ENCODE data around the gene CARS1.

- no peak for TF ChIP-seq SMC3 (IDR thresholded peaks at IDR 0.05; ENCODE audit: low read depth, low read length)
- TF ChIP-seq CTCF (conservative IDR thresholded peaks at IDR 0.05; ENCODE audit: low read depth, low read length) = no peak
- no peak for TF ChIP-seq POLR2A (IDR thresholded peaks at IDR 0.05; ENCODE audit: low read depth, low read length)
- TF ChIP-seq CEBPB (IDR thresholded peaks at IDR 0.05; ENCODE audit: low read depth, low read length) = no peak
- TF ChIP-seq RAD21 (IDR thresholded peaks at IDR 0.05; ENCODE audit: low read length) = no peak
- TF ChIP-seq RFX5 (IDR thresholded peaks at IDR 0.05; ENCODE audit: low read depth, low read length) = no peak
- TF ChIP-seq MAZ (IDR thresholded peaks at IDR 0.05; ENCODE audit: borderline replicate concordance, low read depth, low read length) = no peak
- no peak for TF ChIP-seq ELK1 (IDR thresholded peaks at IDR 0.05; ENCODE audit: borderline replicate concordance, low read depth, low read length)
- TF ChIP-seq NFE2L2 (IDR thresholded peaks at IDR 0.05; ENCODE audit: low read depth, low read length) = no peak
- TF ChIP-seq BHLHE40 (IDR thresholded peaks at IDR 0.05; ENCODE audit: low read depth, low read length) = no peak
- no peak for TF ChIP-seq MXI1 (IDR thresholded peaks at IDR 0.05; ENCODE audit: borderline replicate concordance, low read depth, low read length)
Measured at GRCh38 chr11:2996976-2997375, 60.2 kb downstream of the CARS1 start.

Measured in IMR-90 (cell line).